ENCODE results near the gene GPHB5.
A peak's percentile ranks its signal among the peaks of the same experiment; 100 is the strongest.
"Not testable (repeated sequence)": the region's sequence is repeated elsewhere in the genome, so short reads cannot be mapped to it uniquely, and the experiment has no call there.

Gene GPHB5

GRCh38 chr14:63318835-63319234 lies at the start of gene GPHB5:
Gene GPHB5, minus strand, starts transcription at chr14:63318935. Its CDS starts 1,086 bp downstream, at chr14:63317849.
- DNase-seq, result no peak

- no peak for DNase-seq
Observed at GRCh38 chr14:63367742-63368364, 49.1 kb upstream of the GPHB5 start.

GRCh38 chr14:63362389-63362819 lies 43.7 kb upstream of the GPHB5 start:
- DNase-seq, result peak; percentile 97

GRCh38 chr14:63361790-63362189 lies 43.1 kb upstream of the GPHB5 start:
- DNase-seq, result peak; percentile 67

GRCh38 chr14:63357841-63358240 lies 39.1 kb upstream of the GPHB5 start:
- DNase-seq, result no peak

- DNase-seq, result peak; percentile 72
Observed at GRCh38 chr14:63345826-63346225, 27.1 kb upstream of the GPHB5 start.

- no peak for DNase-seq
Observed at GRCh38 chr14:63344336-63344735, 25.6 kb upstream of the GPHB5 start.

GRCh38 chr14:63343878-63344277 lies 25.1 kb upstream of the GPHB5 start:
- peak; percentile 14 for DNase-seq

GRCh38 chr14:63342371-63342770 lies 23.6 kb upstream of the GPHB5 start:
- DNase-seq, result peak; percentile 89

GRCh38 chr14:63328787-63329737 lies 10.3 kb upstream of the GPHB5 start:
- no peak for DNase-seq

GRCh38 chr14:63326840-63327239 lies 8.1 kb upstream of the GPHB5 start:
- DNase-seq, result no peak

- DNase-seq, result no peak
Observed at GRCh38 chr14:63322897-63323573, 4.3 kb upstream of the GPHB5 start.

- no peak for DNase-seq
Observed at GRCh38 chr14:63322472-63322871, 3.7 kb upstream of the GPHB5 start.

GRCh38 chr14:63308723-63309317 lies 9.9 kb downstream of the GPHB5 start:
- peak; percentile 78 for DNase-seq

- DNase-seq, result not testable (repeated sequence)
Observed at GRCh38 chr14:63304429-63304828, 14.3 kb downstream of the GPHB5 start.

GRCh38 chr14:63301891-63302534 lies 16.7 kb downstream of the GPHB5 start:
- no peak for DNase-seq

- no peak for DNase-seq
Observed at GRCh38 chr14:63300854-63301253, 17.9 kb downstream of the GPHB5 start.

- no peak for DNase-seq
Observed at GRCh38 chr14:63299351-63300110, 19.2 kb downstream of the GPHB5 start.

GRCh38 chr14:63297372-63298063 lies 21.2 kb downstream of the GPHB5 start:
- no peak for DNase-seq

- DNase-seq, result no peak
Observed at GRCh38 chr14:63296060-63296563, 22.6 kb downstream of the GPHB5 start.

- DNase-seq, result no peak
Observed at GRCh38 chr14:63295231-63295685, 23.5 kb downstream of the GPHB5 start.

Data from NCI-H69 (cell line).